GM21576 (cell line): Measurements from ENCODE around the gene PDCD4.

Experiments
- ATAC-seq: cut with Tn5 transposase; IDR thresholded peaks from one replicate; pipeline ENCODE4 v1.9.1; 2021; ENCODE audit warnings: mild to moderate bottlenecking, moderate library complexity; ENCODE audit not compliant: unreplicated experiment

The PDCD4 gene

GRCh38 chr10:110841767-110842267 is 29.9 kb upstream of the PDCD4 start:
- ATAC-seq: peak; percentile 77

GRCh38 chr10:110842326-110842904 is 29.3 kb upstream of the PDCD4 start:
- ATAC-seq: no peak

- ATAC-seq: peak; percentile 66
Observed at GRCh38 chr10:110843031-110843430, 28.7 kb upstream of the PDCD4 start.

GRCh38 chr10:110843796-110844616 is 27.7 kb upstream of the PDCD4 start:
- no peak for ATAC-seq

- no peak for ATAC-seq
Observed at GRCh38 chr10:110844617-110844881, 27.2 kb upstream of the PDCD4 start.

GRCh38 chr10:110845192-110845755 is 26.5 kb upstream of the PDCD4 start:
- ATAC-seq: no peak

GRCh38 chr10:110845756-110846620 is 25.7 kb upstream of the PDCD4 start:
- ATAC-seq: no peak

GRCh38 chr10:110847374-110847773 is 24.4 kb upstream of the PDCD4 start:
- ATAC-seq: no peak

GRCh38 chr10:110848106-110848505 is 23.6 kb upstream of the PDCD4 start:
- no peak for ATAC-seq

GRCh38 chr10:110850099-110850498 is 21.6 kb upstream of the PDCD4 start:
- no peak for ATAC-seq

GRCh38 chr10:110851020-110851612 is 20.6 kb upstream of the PDCD4 start:
- no peak for ATAC-seq

- no peak for ATAC-seq
Observed at GRCh38 chr10:110852255-110852896, 19.4 kb upstream of the PDCD4 start.

- no peak for ATAC-seq
Observed at GRCh38 chr10:110852947-110853346, 18.8 kb upstream of the PDCD4 start.

GRCh38 chr10:110853921-110854605 is 17.7 kb upstream of the PDCD4 start:
- no peak for ATAC-seq

- ATAC-seq: no peak
Observed at GRCh38 chr10:110857265-110858171, 14.2 kb upstream of the PDCD4 start.

GRCh38 chr10:110858297-110858934 is 13.3 kb upstream of the PDCD4 start:
- ATAC-seq: no peak

- no peak for ATAC-seq
Observed at GRCh38 chr10:110859206-110859972, 12.3 kb upstream of the PDCD4 start.

GRCh38 chr10:110859973-110860376 is 11.8 kb upstream of the PDCD4 start:
- ATAC-seq: no peak
